Activated naive CD4-positive, alpha-beta T cell treated with Interleukin-2 at 50 U/mL for 16 hours (primary cell): ENCODE measurements around the gene TNRC6C.
"Not testable (repeated sequence)": the region's sequence is repeated elsewhere in the genome, so short reads cannot be mapped to it uniquely, and the experiment has no call there.

Experiments
- DNase-seq: peaks from one replicate; pipeline ENCODE4 v3.0.0-alpha.2; 2020

TNRC6C gene

GRCh38 chr17:77965352-77965751, 6.8 kb downstream of the TNRC6C start:
- no peak for DNase-seq

DNA sequence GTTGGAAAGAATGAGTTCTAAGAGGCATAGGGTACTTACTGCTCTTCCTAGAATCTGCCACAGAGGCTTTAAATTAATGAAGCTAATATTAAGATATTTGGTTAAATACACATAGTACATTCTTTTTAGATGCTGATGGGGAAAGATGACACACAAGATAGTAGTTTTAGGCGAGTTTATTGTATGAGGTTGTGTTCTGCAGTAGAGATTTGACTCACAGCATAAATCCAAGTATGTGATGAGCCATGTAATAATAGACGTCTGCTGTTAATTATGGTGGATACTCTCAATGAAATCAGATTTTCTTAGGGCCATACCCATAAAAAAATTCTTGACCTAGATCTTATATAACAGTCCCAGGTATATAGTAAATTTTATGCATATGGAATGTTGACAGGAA, 8.0 kb downstream of the TNRC6C start:
- DNase-seq: no peak

DNA sequence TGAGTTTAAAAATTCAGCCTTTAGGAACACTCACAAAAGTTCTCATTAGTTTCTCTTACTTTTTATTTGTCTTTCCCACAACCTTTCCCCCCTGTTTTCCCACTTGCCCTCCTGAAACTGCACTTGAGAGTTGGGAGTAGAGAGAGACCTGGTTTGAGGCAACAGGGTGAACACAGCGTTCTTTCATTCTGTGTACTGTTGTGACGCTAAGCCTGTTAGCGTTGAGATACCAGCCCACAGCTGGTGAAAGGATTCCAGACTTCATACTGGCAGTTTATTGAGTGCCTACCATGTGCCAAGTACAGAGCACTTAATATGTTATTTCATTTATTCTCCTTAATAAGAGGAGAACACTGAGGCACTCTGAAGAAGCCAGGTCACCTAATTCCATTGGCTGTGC, 10.3 kb downstream of the TNRC6C start:
- DNase-seq: no peak

GRCh38 chr17:77972271-77972670, 13.8 kb downstream of the TNRC6C start:
- DNase-seq: not testable (repeated sequence)

- no peak for DNase-seq
Observed at GRCh38 chr17:77973953-77974352, 15.4 kb downstream of the TNRC6C start.

DNA sequence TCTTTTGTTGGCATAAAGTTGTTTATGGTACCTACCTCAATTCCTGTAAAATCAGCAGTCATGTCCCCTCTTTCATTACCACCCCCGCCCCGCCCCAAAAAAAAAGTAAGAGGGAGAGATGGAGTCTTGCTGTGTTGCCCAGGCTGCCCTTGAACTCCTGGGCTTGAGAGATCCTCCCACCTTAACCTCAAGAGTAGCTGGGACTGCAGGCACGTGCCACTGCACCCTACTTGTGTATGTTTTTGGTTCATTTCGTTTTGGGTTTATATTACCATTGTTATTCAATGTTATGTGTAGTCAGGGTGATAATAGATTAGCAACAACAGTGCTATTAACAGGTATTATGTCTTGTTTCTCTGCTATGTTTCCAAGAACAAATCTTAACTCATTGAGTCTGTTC, 15.9 kb downstream of the TNRC6C start:
- DNase-seq: no peak

DNA sequence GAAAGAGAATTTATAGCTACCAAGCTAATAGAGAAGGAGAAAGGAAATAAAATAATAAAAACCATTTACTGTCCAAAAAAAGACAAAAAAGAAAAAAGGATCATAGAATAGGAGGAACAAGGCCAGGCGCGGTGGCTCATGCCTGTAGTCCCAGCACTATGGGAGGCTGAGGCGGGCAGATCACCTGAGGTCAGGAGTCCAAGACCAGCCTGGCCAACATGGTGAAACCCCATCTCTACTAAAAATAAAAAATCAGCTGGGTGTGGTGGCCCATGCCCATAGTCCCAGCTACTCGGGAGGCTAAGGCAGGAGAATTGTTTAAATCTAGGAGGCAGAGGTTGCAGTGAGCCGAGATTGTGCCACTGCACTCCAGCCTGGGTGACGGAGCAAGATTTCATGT, 23.9 kb downstream of the TNRC6C start:
- DNase-seq: not testable (repeated sequence)

DNA sequence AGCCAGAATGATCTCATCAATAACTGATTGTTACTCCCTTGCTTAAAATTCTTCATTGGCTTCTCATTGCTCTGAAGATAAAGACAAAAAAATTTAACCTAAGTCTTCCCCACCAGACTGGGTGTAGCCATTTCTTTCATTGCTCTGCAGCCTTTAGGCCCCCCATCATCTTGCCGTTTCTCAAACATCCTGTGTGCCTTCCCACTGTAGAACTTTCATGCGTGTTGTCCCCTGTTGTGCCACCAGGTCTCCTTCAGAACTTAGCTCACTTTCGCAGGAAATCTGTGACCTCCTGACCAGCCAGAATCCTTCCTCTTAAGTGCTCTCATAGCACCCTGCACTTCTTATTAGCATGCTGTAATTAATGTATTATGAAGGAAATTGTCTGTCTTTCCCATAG, 31.8 kb downstream of the TNRC6C start:
- DNase-seq: no peak

DNA sequence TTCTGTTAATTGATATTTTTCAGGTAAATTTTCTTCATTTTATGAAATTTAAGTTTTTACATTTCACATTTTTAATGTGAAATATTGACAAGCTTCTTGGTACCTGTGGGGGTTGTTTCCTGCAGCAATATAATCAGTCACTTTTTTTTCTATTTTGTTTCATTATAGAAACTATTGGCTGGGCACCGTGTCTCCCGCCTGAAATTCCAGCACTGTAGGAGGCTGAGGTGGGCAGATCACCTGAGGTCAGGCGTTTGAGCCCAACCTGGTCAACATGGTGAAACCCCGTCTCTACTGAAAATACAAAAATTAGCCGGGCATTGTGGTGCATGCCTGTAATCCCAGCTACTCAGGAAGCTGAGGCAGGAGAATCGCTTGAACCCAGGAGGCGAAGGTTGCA, 35.2 kb downstream of the TNRC6C start:
- DNase-seq: not testable (repeated sequence)

DNA sequence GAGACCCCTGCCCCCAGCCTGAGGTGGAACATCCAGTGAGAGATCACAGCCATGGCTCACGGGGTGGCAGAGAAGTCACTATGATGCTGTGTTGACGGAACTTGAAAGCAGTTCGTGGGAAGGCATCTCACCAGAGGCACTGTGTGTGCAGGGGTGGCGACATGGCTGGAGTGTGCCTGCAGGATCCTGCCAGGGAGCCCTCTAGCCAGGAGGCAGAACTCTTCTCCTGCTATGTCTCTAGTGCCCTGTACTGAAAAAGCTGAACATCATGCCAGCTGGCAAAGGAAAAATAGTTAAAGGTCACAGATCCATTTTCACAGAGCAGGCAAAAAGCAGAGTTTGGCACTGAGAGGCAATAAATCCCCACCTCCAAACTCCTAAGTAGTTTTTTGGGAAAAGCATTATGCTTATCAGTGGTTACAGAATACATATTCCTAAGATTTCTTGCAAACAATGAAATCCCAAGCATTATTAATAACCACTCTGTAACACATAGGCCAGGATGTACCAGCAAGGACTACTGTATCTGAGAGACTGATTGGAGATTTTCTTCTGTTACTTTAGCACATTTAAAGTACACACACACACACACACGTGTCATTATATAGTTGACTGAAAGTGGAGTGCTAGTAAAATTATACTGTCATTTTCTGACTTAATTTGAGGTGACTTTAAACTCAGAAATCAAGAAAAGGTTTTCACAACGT, 36.8 kb downstream of the TNRC6C start:
- peak; percentile 15 for DNase-seq

DNA sequence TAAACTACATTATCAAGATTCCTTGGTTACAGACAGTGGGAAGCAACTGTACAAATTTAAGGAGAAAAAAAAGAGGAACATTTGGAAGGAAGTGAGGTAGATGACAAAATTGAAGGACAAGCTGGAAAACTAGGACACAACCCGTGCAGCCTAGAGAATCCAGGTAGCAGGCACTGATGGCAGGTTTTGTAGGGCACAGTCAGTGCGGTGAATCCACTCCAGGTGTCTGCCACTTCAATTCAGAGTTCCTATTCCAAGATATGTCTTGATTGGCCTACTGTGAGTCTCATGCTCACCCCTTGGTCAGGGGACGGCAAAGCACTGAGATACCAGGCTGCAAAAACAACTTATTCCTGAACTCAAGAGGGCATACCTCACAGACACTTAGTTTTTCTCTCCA, 37.8 kb downstream of the TNRC6C start:
- DNase-seq: no peak

GRCh38 chr17:77999413-78000173, 41.1 kb downstream of the TNRC6C start:
- DNase-seq: no peak

DNA sequence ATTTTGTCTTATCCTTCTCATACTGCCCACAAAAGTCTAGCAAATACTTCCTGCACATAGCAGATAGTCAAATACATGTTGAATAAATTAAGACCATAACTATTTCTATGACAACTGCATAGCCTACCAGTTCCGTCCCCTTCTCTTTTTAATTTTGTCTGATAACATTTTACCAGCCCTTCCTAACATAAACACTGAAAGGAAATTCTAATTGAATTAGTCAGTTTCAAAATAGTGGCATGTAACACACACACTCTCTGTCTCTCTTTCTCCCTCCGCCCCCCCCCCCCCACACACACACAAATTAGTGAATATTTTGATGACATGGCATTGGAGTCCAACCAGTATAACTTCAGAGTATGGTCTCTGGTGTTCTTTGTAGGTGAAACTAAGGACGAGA, 41.8 kb downstream of the TNRC6C start:
- no peak for DNase-seq

- DNase-seq: no peak
Observed at GRCh38 chr17:78001182-78001581, 42.7 kb downstream of the TNRC6C start.

GRCh38 chr17:78001612-78002011, 43.1 kb downstream of the TNRC6C start:
- no peak for DNase-seq

DNA sequence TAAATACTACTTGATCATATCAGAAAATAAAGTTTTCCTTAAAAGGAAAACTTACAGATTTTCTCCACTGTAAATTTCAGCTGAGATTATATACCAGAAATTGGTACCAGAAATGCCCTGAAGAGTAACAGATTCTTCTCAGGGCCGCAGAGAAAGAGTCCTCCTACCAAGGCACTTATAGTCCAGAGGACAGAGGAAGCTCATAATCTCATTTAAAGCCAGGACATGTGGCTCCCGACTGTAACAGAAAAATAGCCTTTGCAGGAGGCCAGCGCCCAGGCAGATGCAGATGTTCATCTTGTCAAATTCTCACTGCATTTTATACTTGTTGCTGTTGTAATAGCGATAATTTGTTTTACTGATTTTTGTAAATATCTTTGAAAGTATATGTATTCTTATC, 43.7 kb downstream of the TNRC6C start:
- no peak for DNase-seq

- DNase-seq: no peak
Observed at GRCh38 chr17:78005452-78006171, 47.1 kb downstream of the TNRC6C start.

GRCh38 chr17:78006338-78006737, 47.8 kb downstream of the TNRC6C start:
- DNase-seq: no peak

- DNase-seq: no peak
Observed at GRCh38 chr17:78007647-78008046, 49.1 kb downstream of the TNRC6C start.

DNA sequence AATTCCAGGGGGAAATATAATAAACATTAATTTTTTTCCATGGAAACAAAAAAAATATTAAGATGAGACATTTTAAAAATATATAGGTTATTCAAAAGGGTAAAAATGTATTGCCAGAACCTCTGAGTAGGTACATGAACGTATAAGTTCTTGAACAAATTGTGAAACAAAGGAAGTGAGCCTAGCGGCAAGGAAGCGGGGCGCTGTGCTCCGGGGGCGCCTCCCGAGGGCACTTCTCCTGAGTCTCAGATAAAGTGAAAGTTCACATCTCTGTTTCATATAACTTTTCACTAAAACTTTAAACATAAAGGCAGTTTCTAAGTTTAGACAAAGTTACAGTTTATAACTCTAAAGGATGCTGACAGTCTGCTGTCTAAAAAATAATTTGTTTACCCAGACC, 52.3 kb downstream of the TNRC6C start:
- DNase-seq: no peak

DNA sequence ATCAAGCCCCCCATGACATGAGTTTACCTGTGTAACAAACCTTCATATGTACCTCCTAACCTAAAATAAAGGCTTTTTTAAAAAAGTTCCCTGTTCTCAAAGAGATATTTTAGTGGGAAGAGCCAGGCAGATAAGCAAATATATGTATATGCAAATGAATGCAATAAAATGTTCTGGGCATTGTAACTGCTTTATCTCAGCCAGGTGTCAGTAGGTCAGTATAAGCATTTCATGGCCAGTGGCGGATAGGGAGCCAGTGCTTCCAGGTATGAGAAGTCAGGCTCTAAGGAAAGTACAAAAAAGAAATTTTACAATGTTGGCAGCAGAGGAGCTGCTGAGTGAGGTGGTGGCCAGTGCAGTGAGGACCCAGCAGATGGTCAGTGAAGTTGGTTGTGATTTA, 53.9 kb downstream of the TNRC6C start:
- no peak for DNase-seq

DNA sequence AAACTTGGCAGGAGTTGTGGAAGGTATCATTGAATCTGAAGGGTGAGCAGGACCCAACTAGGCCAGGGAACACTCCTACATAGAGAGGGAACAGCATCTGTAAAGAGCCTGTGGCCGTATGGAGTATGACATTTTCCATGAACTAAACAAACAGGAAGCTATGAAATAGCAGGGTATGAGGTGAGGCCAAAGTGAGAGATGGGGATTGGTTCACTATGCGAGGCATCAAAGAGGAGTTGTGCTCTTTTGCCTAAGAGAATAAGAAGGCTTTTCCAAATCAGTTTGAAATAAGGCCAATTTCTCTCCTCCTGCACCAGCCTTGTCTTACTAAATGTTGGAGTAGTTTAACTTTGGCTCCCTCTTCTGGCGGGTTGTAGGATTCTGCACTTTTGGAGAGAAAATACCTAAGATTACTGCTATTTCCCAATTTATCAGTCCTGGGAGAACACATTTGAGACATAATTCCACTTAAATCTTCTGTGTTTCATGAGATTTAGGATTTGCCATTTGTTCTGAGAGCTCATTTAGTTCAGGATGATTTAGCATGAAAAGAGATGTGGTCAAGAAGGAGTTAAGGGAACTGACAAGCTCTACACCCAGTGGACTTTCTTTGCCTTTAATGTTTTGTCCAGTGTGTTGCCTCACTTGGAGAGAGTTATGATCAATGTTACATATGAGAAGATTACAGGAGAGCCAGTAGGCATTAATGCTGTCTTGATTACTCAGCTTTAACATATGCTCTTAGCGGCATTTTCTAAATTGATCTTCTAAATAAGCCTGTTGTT, 55.4 kb downstream of the TNRC6C start:
- DNase-seq: peak; percentile 37

GRCh38 chr17:78014646-78015045, 56.1 kb downstream of the TNRC6C start:
- DNase-seq: no peak
